OCI-LY7 (cell line): ENCODE data around the gene PABPN1L. TPM values are rescaled to one million over a fixed set of nuclear protein-coding genes. Genes with fewer than 3 reads are reported as not detected.

Experiments
- BruUV-seq: library from RNA; stranded (reverse); fragments of 400-500 nt; replicated peaks from 2 replicates; lab custom pipeline; 2021; lab: Mats Ljungman, UMichigan
- CTCF ChIA-PET: fragments of 300-600 bp; sonication (Branson Sonifier 250); formaldehyde crosslinking; loops from one replicate; lab custom pipeline; 2022; ENCODE audit warnings: antibody characterized with exemption; ENCODE audit not compliant: unreplicated experiment; lab: Charles Lee
- POLR2A ChIA-PET: fragments of 300-600 bp; sonication (Branson Sonifier 250); formaldehyde crosslinking; loops from one replicate; lab custom pipeline; 2022; ENCODE audit warnings: antibody characterized with exemption; lab: Charles Lee
- DNase-seq: peaks from one replicate; pipeline ENCODE4 v3.0.0-alpha.2; 2015; ENCODE audit warnings: low spot score
- H2AFZ ChIP-seq: fragments of 200-600 bp; sonication (generic), shearing (Covaris generic); 2 replicates; pipeline ENCODE4 v1.6.1; 2014; ENCODE audit warnings: mild to moderate bottlenecking, antibody characterized with exemption, low read length, moderate library complexity
- H3K27ac ChIP-seq: fragments of 200-600 bp; sonication (generic); 2 replicates; pipeline ENCODE4 v1.5.1; 2014; ENCODE audit warnings: mixed run types, low read depth, mild to moderate bottlenecking, moderate library complexity, low read length, inconsistent platforms; ENCODE audit not compliant: poor library complexity, severe bottlenecking
- H3K36me3 ChIP-seq: fragments of 200-600 bp; sonication (generic); 2 replicates; pipeline ENCODE4 v1.6.1; 2014; ENCODE audit warnings: mild to moderate bottlenecking, antibody characterized with exemption, low read length, moderate library complexity, mixed read lengths; ENCODE audit not compliant: insufficient read depth
- H3K4me1 ChIP-seq: fragments of 200-600 bp; sonication (generic); 2 replicates; pipeline ENCODE4 v1.5.1; 2014; ENCODE audit warnings: mild to moderate bottlenecking, low read length; ENCODE audit not compliant: insufficient read depth, poor library complexity, severe bottlenecking
- H3K4me2 ChIP-seq: fragments of 200-600 bp; sonication (generic); 2 replicates; pipeline ENCODE4 v1.6.1; 2014; ENCODE audit warnings: mild to moderate bottlenecking, low read length
- H3K4me3 ChIP-seq: fragments of 200-600 bp; sonication (generic); 2 replicates; pipeline ENCODE4 v1.5.1; 2014; ENCODE audit warnings: mild to moderate bottlenecking, low read depth, low read length; ENCODE audit not compliant: poor library complexity, severe bottlenecking
- H3K79me2 ChIP-seq: fragments of 200-600 bp; sonication (generic); 2 replicates; pipeline ENCODE4 v1.6.1; 2016; ENCODE audit warnings: low read depth, mild to moderate bottlenecking, low read length, moderate library complexity, mixed read lengths; ENCODE audit not compliant: insufficient read depth
- H3K9me2 ChIP-seq: fragments of 200-600 bp; sonication (generic); 2 replicates; pipeline ENCODE4 v1.6.1; 2016; ENCODE audit warnings: mild to moderate bottlenecking, low read length, mixed read lengths; ENCODE audit not compliant: insufficient read depth
- H3K9me3 ChIP-seq: fragments of 200-600 bp; sonication (generic); 2 replicates; pipeline ENCODE4 v1.6.1; 2014; ENCODE audit warnings: mild to moderate bottlenecking, mixed run types, low read length, mixed read lengths
- H4K20me1 ChIP-seq: fragments of 200-600 bp; sonication (generic); 2 replicates; pipeline ENCODE4 v1.6.1; 2014; ENCODE audit warnings: mild to moderate bottlenecking, antibody characterized with exemption, low read length, moderate library complexity, mixed read lengths; ENCODE audit not compliant: insufficient read depth
- CTCF ChIP-seq: fragments of 200-600 bp; sonication (generic); conservative IDR thresholded peaks from 2 replicates; pipeline ENCODE4 v1.5.1; 2014; ENCODE audit warnings: mild to moderate bottlenecking, antibody characterized with exemption, low read length, moderate library complexity, mixed read lengths
- EZH2phosphoT487 ChIP-seq: fragments of 200-600 bp; sonication (generic); IDR thresholded peaks from 2 replicates; pipeline ENCODE4 v1.6.1; 2018; ENCODE audit warnings: low read depth, borderline replicate concordance, mild to moderate bottlenecking, mixed run types, antibody characterized with exemption, low read length, moderate library complexity, mixed read lengths
- intact Hi-C: fragments of 100-400 bp; cut with micrococcal nuclease; formaldehyde crosslinking; loops from one replicate; pipeline ENCODE4 v1.10.0; 2022; ENCODE audit not compliant: unreplicated experiment
- total RNA-seq, 2 experiments: library from RNA; depleted of rRNA in 1 of 2; stranded (reverse); fragments of >200 nt in 1 of 2; shearing (Covaris generic) in 1 of 2; gene quantifications; 2 replicates each; pipeline ENCODE4 v1.2.3, GENCODE V29; 2014 to 2022

The PABPN1L gene
- total RNA-seq, 2 experiments from 2014 or later = 0.38 TPM; not detected in 1

GRCh38 chr16:88815227-88815626 lies 51.2 kb downstream of the PABPN1L start:
- Histone ChIP-seq H2AFZ (no peak overlapping the region), H3K79me2 (peaks cover 10% of the 10 kb centered on the region; the same call in 1 of the 2 replicates), H3K4me2 (no peak overlapping the region), H3K4me3 (no peak overlapping the region), H3K4me1 (peaks cover 12% of the 10 kb centered on the region), H3K36me3 (peaks cover 5% of the 10 kb centered on the region; the same call in 1 of the 2 replicates), H3K27ac (no peak overlapping the region), H4K20me1 (no peaks in the 10 kb centered on the region), H3K9me2 (no peaks in the 10 kb centered on the region), H3K9me3 (no peaks in the 10 kb centered on the region)
- BruUV-seq = no TSS peak
- ChIA-PET POLR2A (no interaction called here), CTCF (interaction anchor here (0.5 to 0.7 kb wide), 2 partner anchors 22 to 353 kb away, joined by 3 to 8 read pairs; no protein-coding TSS in a partner anchor)
- TF ChIP-seq EZH2phosphoT487 (no peak), CTCF (no peak)
- DNase-seq = no peak
- intact Hi-C loops = loop anchor here (10.0 kb wide), 1 partner anchor 280 kb away; the partner anchor contains the start of gene ACSF3

- ChIA-PET CTCF (no interaction called here), POLR2A (interaction anchor here (0.5 kb wide), 1 partner anchor 11 kb away, joined by 3 read pairs; no protein-coding TSS in a partner anchor)
- Histone ChIP-seq H2AFZ (no peak overlapping the region), H3K4me1 (peaks cover 23% of the 10 kb centered on the region), H3K36me3 (peaks cover 16% of the 10 kb centered on the region), H3K4me2 (no peak overlapping the region), H4K20me1 (no peaks in the 10 kb centered on the region), H3K79me2 (peaks cover 12% of the 10 kb centered on the region; the same call in 1 of the 2 replicates), H3K4me3 (no peak overlapping the region), H3K9me3 (no peaks in the 10 kb centered on the region), H3K27ac (no peak overlapping the region), H3K9me2 (no peaks in the 10 kb centered on the region)
- TF ChIP-seq CTCF (no peak), EZH2phosphoT487 (no peak)
- BruUV-seq = no TSS peak
- DNase-seq = no peak
- intact Hi-C loops = loop anchor here (10.0 kb wide), 1 partner anchor 281 kb away; the partner anchor contains the start of gene ACSF3
These were observed 52.3 kb downstream of the PABPN1L start for GRCh38 chr16:88814144-88814502.

Other genes with a start within 250 kb of the PABPN1L start
- gene IL17C, start 228.1 kb downstream of the PABPN1L start, total RNA-seq (2014; rRNA removed; shearing (Covaris generic)) = not detected in 2 replicates
- gene IL17C, start 228.1 kb downstream of the PABPN1L start, total RNA-seq (2022) = 0.50 and 0.86 TPM in 2 replicates
- 601 and 647 TPM in 2 replicates for gene CYBA, start 215.6 kb downstream of the PABPN1L start, total RNA-seq (2014; rRNA removed; shearing (Covaris generic))
- gene CYBA, start 215.6 kb downstream of the PABPN1L start, total RNA-seq (2022) = 315 and 359 TPM in 2 replicates
- 65.6 and 74.4 TPM in 2 replicates for gene MVD, start 203.6 kb downstream of the PABPN1L start, total RNA-seq (2014; rRNA removed; shearing (Covaris generic))
- gene MVD, start 203.6 kb downstream of the PABPN1L start, total RNA-seq (2022) = 136 and 158 TPM in 2 replicates
- 2.4 and 3.1 TPM in 2 replicates for gene SNAI3, start 180.2 kb downstream of the PABPN1L start, total RNA-seq (2014; rRNA removed; shearing (Covaris generic))
- 1.6 and 3.3 TPM in 2 replicates for gene SNAI3, start 180.2 kb downstream of the PABPN1L start, total RNA-seq (2022)
- 39.2 and 52.4 TPM in 2 replicates for gene RNF166, start 160.3 kb downstream of the PABPN1L start, total RNA-seq (2014; rRNA removed; shearing (Covaris generic))
- 40.3 and 56.2 TPM in 2 replicates for gene RNF166, start 160.3 kb downstream of the PABPN1L start, total RNA-seq (2022)
- gene CTU2, start 160.2 kb downstream of the PABPN1L start, total RNA-seq (2014; rRNA removed; shearing (Covaris generic)) = 18.5 and 21.9 TPM in 2 replicates
- 23.3 and 24.4 TPM in 2 replicates for gene CTU2, start 160.2 kb downstream of the PABPN1L start, total RNA-seq (2022)
- gene PIEZO1, start 81.4 kb downstream of the PABPN1L start, total RNA-seq (2014; rRNA removed; shearing (Covaris generic)) = 123 and 144 TPM in 2 replicates
- gene PIEZO1, start 81.4 kb downstream of the PABPN1L start, total RNA-seq (2022) = 154 and 157 TPM in 2 replicates
- 82.7 and 90.2 TPM in 2 replicates for gene CDT1, start 62.9 kb downstream of the PABPN1L start, total RNA-seq (2014; rRNA removed; shearing (Covaris generic))
- 108 and 150 TPM in 2 replicates for gene CDT1, start 62.9 kb downstream of the PABPN1L start, total RNA-seq (2022)
- gene APRT, start 54.7 kb downstream of the PABPN1L start, total RNA-seq (2014; rRNA removed; shearing (Covaris generic)) = 168 and 216 TPM in 2 replicates
- gene APRT, start 54.7 kb downstream of the PABPN1L start, total RNA-seq (2022) = 118 and 151 TPM in 2 replicates
- gene GALNS, start 9.7 kb downstream of the PABPN1L start, total RNA-seq (2014; rRNA removed; shearing (Covaris generic)) = 17.2 and 18.5 TPM in 2 replicates
- gene GALNS, start 9.7 kb downstream of the PABPN1L start, total RNA-seq (2022) = 44.7 and 49.0 TPM in 2 replicates
- 27.3 and 27.6 TPM in 2 replicates for gene TRAPPC2L, start 9.5 kb downstream of the PABPN1L start, total RNA-seq (2014; rRNA removed; shearing (Covaris generic))
- gene TRAPPC2L, start 9.5 kb downstream of the PABPN1L start, total RNA-seq (2022) = 34.2 and 44.9 TPM in 2 replicates
- gene CBFA2T3, start 110.5 kb upstream of the PABPN1L start, total RNA-seq (2014; rRNA removed; shearing (Covaris generic)) = 1.1 and 2.2 TPM in 2 replicates
- gene CBFA2T3, start 110.5 kb upstream of the PABPN1L start, total RNA-seq (2022) = 30.8 and 48.0 TPM in 2 replicates
- 97.9 and 112 TPM in 2 replicates for gene ACSF3, start 227.2 kb upstream of the PABPN1L start, total RNA-seq (2014; rRNA removed; shearing (Covaris generic))
- 143 and 149 TPM in 2 replicates for gene ACSF3, start 227.2 kb upstream of the PABPN1L start, total RNA-seq (2022)